Measurements from ENCODE around the gene MALL. TPM values are rescaled to one million over a fixed set of nuclear protein-coding genes. Genes with fewer than 3 reads are reported as not detected.

MALL gene
- total RNA-seq, 1 donor from 2014 or later: 6.9 TPM

DNA sequence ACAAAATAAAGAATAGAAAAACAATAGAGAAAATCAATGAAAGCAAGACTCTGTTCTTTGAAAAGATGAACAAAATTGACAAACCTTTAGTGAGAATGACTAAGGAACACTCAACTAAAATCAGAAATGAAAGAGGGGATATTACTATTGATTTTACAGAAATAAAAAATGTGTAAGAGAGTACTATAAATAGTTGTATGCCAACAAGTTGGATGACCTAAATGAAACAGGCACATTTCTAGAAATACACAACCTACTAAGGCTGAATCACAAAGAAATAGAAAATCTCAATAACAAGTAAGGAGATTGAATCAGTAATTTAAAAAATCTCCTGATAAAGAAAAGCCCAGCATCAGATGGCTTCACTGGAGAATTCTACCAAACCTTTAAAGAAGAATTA, 18.4 kb upstream of the MALL start:
- peaks cover 20% of the 10 kb centered on the region for H3K9me3 Mint-ChIP-seq (ENCODE audit: low read depth)
- H3K4me3 Mint-ChIP-seq (ENCODE audit: low read depth): no peak overlapping the region
- no peaks in the 10 kb centered on the region for H3K27me3 Mint-ChIP-seq
- no peak overlapping the region for H3K27ac Mint-ChIP-seq
- no peak for TF ChIP-seq CTCF (IDR thresholded peaks at IDR 0.05; ENCODE audit: unreplicated experiment)
- no peak for DNase-seq (ENCODE audit: low spot score, unreplicated experiment)
- peaks cover 3% of the 10 kb centered on the region for H3K4me1 Mint-ChIP-seq (ENCODE audit: low read depth)
- H3K36me3 Mint-ChIP-seq (ENCODE audit: insufficient read depth): peaks cover 24% of the 10 kb centered on the region

DNA sequence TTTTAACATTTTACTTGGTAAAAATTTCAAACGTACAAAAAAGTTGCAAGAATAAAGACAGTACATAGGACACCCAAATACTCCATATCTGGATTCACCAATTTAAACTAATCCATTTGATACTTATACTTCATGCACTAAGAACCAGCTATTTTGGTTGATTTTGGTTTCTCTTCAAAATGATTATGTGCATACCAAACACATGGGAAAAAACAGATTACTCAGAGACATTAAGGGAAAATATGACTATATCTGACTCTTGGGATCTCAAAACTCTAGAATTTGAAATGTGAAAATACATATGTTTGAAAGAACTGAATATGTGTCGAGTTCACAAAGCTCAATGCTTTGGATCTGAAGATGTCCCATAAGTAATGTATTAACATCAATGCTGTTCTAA, 15.5 kb upstream of the MALL start:
- TF ChIP-seq CTCF (IDR thresholded peaks at IDR 0.05; ENCODE audit: unreplicated experiment): no peak
- H3K4me3 Mint-ChIP-seq (ENCODE audit: low read depth): no peak overlapping the region
- peaks cover 20% of the 10 kb centered on the region for H3K36me3 Mint-ChIP-seq (ENCODE audit: insufficient read depth)
- no peak overlapping the region for H3K27ac Mint-ChIP-seq
- H3K27me3 Mint-ChIP-seq: no peaks in the 10 kb centered on the region
- peaks cover 20% of the 10 kb centered on the region for H3K9me3 Mint-ChIP-seq (ENCODE audit: low read depth)
- peaks cover 3% of the 10 kb centered on the region for H3K4me1 Mint-ChIP-seq (ENCODE audit: low read depth)
- no peak for DNase-seq (ENCODE audit: low spot score, unreplicated experiment)

DNA sequence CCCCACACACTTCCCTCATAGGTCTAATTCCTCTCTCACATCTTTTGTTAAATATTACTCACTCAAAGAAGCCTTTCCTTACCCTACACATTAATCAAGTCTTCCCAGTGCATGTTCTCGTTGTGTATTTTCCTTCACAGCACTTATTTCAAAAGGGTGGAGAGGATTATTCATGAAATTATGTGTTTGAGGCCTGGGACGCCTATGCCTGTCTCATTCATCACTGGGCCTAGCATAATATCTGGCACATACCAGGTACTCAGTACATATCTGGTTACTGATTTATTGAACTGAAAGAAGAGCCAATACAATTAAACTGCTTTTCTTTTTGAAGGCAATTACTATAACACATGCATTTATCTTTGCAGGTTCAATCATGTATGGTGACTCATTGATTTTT, 15.1 kb upstream of the MALL start:
- H3K4me1 Mint-ChIP-seq (ENCODE audit: low read depth): peaks cover 3% of the 10 kb centered on the region
- H3K27ac Mint-ChIP-seq: no peak overlapping the region
- no peak for DNase-seq (ENCODE audit: low spot score, unreplicated experiment)
- peaks cover 20% of the 10 kb centered on the region for H3K9me3 Mint-ChIP-seq (ENCODE audit: low read depth)
- H3K4me3 Mint-ChIP-seq (ENCODE audit: low read depth): no peak overlapping the region
- H3K27me3 Mint-ChIP-seq: no peaks in the 10 kb centered on the region
- no peak for TF ChIP-seq CTCF (IDR thresholded peaks at IDR 0.05; ENCODE audit: unreplicated experiment)
- peaks cover 20% of the 10 kb centered on the region for H3K36me3 Mint-ChIP-seq (ENCODE audit: insufficient read depth)

GRCh38 chr2:110126906-110127305, 11.3 kb upstream of the MALL start:
- no peaks in the 10 kb centered on the region for H3K27me3 Mint-ChIP-seq
- H3K27ac Mint-ChIP-seq: no peak overlapping the region
- no peak for TF ChIP-seq CTCF (IDR thresholded peaks at IDR 0.05; ENCODE audit: unreplicated experiment)
- DNase-seq (ENCODE audit: low spot score, unreplicated experiment): no peak
- no peak overlapping the region for H3K4me3 Mint-ChIP-seq (ENCODE audit: low read depth)
- H3K4me1 Mint-ChIP-seq (ENCODE audit: low read depth): peaks cover 3% of the 10 kb centered on the region
- H3K36me3 Mint-ChIP-seq (ENCODE audit: insufficient read depth): peaks cover 2% of the 10 kb centered on the region
- H3K9me3 Mint-ChIP-seq (ENCODE audit: low read depth): no peaks in the 10 kb centered on the region

DNA sequence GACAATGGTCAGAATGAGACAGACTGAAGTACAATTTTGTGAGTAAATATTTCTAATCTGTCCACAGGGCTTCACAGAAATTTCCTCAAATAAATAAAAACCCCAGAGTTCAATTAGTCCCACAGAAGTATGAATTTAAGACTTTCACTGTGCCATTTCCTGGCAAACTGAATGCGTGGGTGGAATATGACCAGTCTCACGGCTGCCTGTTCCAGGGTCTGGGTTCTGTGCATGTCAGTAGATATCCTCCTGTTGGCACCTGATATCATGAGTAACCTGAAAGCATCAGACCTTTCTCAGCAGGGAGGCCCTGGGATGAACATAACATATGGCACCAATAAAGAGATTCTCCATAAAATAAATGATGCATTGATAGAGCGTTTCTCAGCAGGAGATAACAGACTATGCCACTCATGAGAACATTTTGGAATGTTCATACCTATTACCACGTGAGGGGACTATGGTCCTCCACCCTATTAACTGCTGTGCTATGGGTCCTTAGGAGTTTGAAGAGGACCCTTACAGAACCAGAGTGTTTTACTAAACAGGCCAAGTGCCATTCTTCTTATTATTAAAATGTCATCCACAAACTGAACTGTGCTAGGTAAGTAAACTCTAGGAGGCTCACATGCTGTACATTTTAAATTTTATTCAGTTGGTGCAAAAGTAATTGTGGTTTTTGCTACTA, 10.6 kb upstream of the MALL start:
- TF ChIP-seq CTCF (IDR thresholded peaks at IDR 0.05; ENCODE audit: unreplicated experiment): no peak
- H3K4me1 Mint-ChIP-seq (ENCODE audit: low read depth): peaks cover 3% of the 10 kb centered on the region
- no peak overlapping the region for H3K27ac Mint-ChIP-seq
- DNase-seq (ENCODE audit: low spot score, unreplicated experiment): no peak
- H3K27me3 Mint-ChIP-seq: no peaks in the 10 kb centered on the region
- H3K36me3 Mint-ChIP-seq (ENCODE audit: insufficient read depth): peaks cover 2% of the 10 kb centered on the region
- H3K9me3 Mint-ChIP-seq (ENCODE audit: low read depth): no peaks in the 10 kb centered on the region
- H3K4me3 Mint-ChIP-seq (ENCODE audit: low read depth): no peak overlapping the region

Measured in progenitor cell of endocrine pancreas (in vitro differentiated cells).